Upper lobe of right lung (tissue), 1 donor: ENCODE results near the gene SGTA. TPM values are rescaled to one million over a fixed set of nuclear protein-coding genes. Genes with fewer than 3 reads are reported as not detected.

Experiments
- ATAC-seq: fragments of 200-7000 bp; cut with Tn5 transposase; one replicate; pipeline ENCODE4 v1.9.1; 2020; ENCODE audit warnings: mild to moderate bottlenecking, moderate library complexity
- DNase-seq: peaks from one replicate; pipeline ENCODE4 v3.0.0-alpha.2; 2020
- H3K27ac ChIP-seq: fragments of 200-600 bp; one replicate; pipeline ENCODE4 v1.8.0; 2022
- H3K27me3 ChIP-seq: fragments of 200-600 bp; one replicate; pipeline ENCODE4 v1.8.0; 2022; ENCODE audit warnings: mild to moderate bottlenecking
- H3K36me3 ChIP-seq: fragments of 200-600 bp; one replicate; pipeline ENCODE4 v1.8.0; 2022
- H3K4me1 ChIP-seq: fragments of 200-600 bp; one replicate; pipeline ENCODE4 v1.8.0; 2022
- H3K4me3 ChIP-seq: fragments of 200-600 bp; one replicate; pipeline ENCODE4 v1.8.0; 2022; ENCODE audit warnings: mild to moderate bottlenecking
- H3K9me3 ChIP-seq: fragments of 200-600 bp; one replicate; pipeline ENCODE4 v1.8.0; 2022
- CTCF ChIP-seq: fragments of 200-600 bp; IDR thresholded peaks from one replicate; pipeline ENCODE4 v1.8.0; 2022; ENCODE audit warnings: antibody characterized with exemption
- intact Hi-C: fragments of 100-400 bp; cut with DNase I; formaldehyde crosslinking; loops from one replicate; pipeline ENCODE4 v1.11.0; 2022
- total RNA-seq: library from RNA; stranded (reverse); fragmentation: NEBNext Ultra II Directional; extraction: Animal tissue kit (Norgen Biotek cat#: 25700); gene quantifications from one replicate; pipeline ENCODE4 v1.2.1, GENCODE V29; 2021
- donor health status: DM: no; HTN: yes; CAD: no; lungs with severe emphysema.

SGTA gene
- total RNA-seq, 1 donor from 2014 or later = 44.9 TPM

- no peak overlapping the region for H3K27ac ChIP-seq
- intact Hi-C loops = no loop called here
- no peaks in the 10 kb centered on the region for H3K27me3 ChIP-seq
- TF ChIP-seq CTCF = no peak
- H3K4me1 ChIP-seq = no peaks in the 10 kb centered on the region
- H3K36me3 ChIP-seq = peaks cover 16% of the 10 kb centered on the region
- DNase-seq (no peak), ATAC-seq (no peak)
- no peak overlapping the region for H3K4me3 ChIP-seq
- H3K9me3 ChIP-seq = no peaks in the 10 kb centered on the region
Measured at GRCh38 chr19:2734589-2735288, 48.3 kb downstream of the SGTA start.

GRCh38 chr19:2733930-2734588 is 49.0 kb downstream of the SGTA start:
- H3K9me3 ChIP-seq = no peaks in the 10 kb centered on the region
- H3K4me3 ChIP-seq = no peak overlapping the region
- no peaks in the 10 kb centered on the region for H3K4me1 ChIP-seq
- ATAC-seq (no peak), DNase-seq (no peak)
- intact Hi-C loops = no loop called here
- peaks cover 16% of the 10 kb centered on the region for H3K36me3 ChIP-seq
- TF ChIP-seq CTCF = no peak
- H3K27ac ChIP-seq = no peak overlapping the region
- no peaks in the 10 kb centered on the region for H3K27me3 ChIP-seq

- no peak for TF ChIP-seq CTCF
- Histone ChIP-seq H3K4me3 (no peak overlapping the region), H3K36me3 (peaks cover 16% of the 10 kb centered on the region), H3K4me1 (no peaks in the 10 kb centered on the region), H3K27me3 (no peaks in the 10 kb centered on the region), H3K9me3 (no peaks in the 10 kb centered on the region), H3K27ac (no peak overlapping the region)
- ATAC-seq (no peak), DNase-seq (no peak)
- intact Hi-C loops = no loop called here
Measured at GRCh38 chr19:2732883-2733282, 50.2 kb downstream of the SGTA start.

- peaks cover 16% of the 10 kb centered on the region for H3K36me3 ChIP-seq
- no peak for ATAC-seq
Measured at GRCh38 chr19:2732157-2732725, 50.8 kb downstream of the SGTA start.

More at GRCh38 chr19:2732157-2732725, 50.8 kb downstream of the SGTA start:
- intact Hi-C loops = no loop called here
- Histone ChIP-seq H3K27me3 (no peaks in the 10 kb centered on the region), H3K9me3 (no peaks in the 10 kb centered on the region), H3K4me3 (no peak overlapping the region), H3K27ac (no peak overlapping the region), H3K4me1 (no peaks in the 10 kb centered on the region)
- TF ChIP-seq CTCF = no peak
- DNase-seq = no peak
